ENCODE results near the gene GDI2. TPM values are rescaled to one million over a fixed set of nuclear protein-coding genes. Genes with fewer than 3 reads are reported as not detected.
"Not testable (repeated sequence)": the region's sequence is repeated elsewhere in the genome, so short reads cannot be mapped to it uniquely, and the experiment has no call there.

GDI2 gene
- total RNA-seq, 4 donors from 2014 or later = 186 to 294 (median 225) TPM

DNA sequence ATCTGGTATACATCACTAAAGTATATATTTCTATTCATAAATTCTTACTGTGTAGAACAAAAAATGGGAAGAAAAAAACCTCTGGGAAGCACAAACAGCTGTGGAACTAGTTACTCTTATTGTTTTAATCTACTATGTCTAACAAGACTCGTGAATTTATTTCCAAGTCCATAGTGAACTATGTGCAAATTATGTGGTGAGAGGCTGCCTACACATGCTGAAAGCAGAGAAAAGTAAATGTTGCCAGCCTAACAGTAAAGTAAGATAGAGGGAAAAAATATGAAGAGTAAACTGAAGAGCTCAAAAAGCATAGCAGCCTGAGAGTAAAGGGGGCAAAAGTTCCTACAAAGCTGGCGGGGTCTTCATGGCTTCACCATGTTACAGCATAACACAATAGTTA is 3.0 kb downstream of the GDI2 start:
- WGBS, 2 donors (ENCODE audit: low coverage in 1 of 2) = 32 to 51% methylated on average over 2 of the region's 2 CpGs
- no peak for ATAC-seq
- H3K27me3 ChIP-seq = no peaks in the 10 kb centered on the region
- no peak overlapping the region for H3K4me3 ChIP-seq
- no peaks in the 10 kb centered on the region for H3K9me3 ChIP-seq
- H3K27ac ChIP-seq = no peak overlapping the region
- no peak for TF ChIP-seq POLR2AphosphoS5 (IDR thresholded peaks at IDR 0.05)
- no peak for TF ChIP-seq CTCF (IDR thresholded peaks at IDR 0.05)
- TF ChIP-seq POLR2A (IDR thresholded peaks at IDR 0.05) = no peak
- no peak for TF ChIP-seq EP300 (IDR thresholded peaks at IDR 0.05)
- H3K4me1 ChIP-seq = peaks cover 11 to 79% (median 22%) of the 10 kb centered on the region in 3 donors
- peaks cover 0 to 5% of the 10 kb centered on the region in 2 donors for H3K36me3 ChIP-seq

DNA sequence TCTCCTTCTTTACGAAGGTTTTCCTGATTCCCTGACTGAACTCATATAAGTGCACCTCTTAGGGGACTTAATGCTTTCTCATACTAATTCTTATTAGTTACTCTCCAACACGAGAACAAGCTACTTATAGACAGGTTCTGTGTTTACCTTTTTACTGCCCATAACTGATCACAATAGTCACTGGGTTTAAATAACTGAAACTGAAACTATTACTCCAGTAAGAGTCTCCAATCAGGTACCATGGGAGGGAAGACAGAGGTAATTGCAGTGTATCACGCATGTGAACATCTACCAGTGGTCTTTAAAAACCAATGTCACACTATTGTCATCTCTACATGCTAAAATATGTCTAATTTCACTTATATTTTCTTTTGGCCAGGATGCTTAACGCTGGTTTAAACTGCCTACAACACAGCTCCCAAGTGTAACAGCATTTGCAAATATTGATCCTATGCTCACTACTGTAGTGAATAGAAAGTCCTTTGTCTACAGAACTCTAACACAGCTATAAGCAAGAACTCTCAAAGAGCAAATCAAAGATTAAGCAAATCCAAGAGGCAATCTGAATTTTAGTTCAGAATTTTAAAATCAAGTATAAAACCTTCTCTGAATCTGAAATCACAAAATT is 3.6 kb downstream of the GDI2 start:
- H3K4me1 ChIP-seq = peaks cover 11 to 82% (median 22%) of the 10 kb centered on the region in 3 donors
- H3K27ac ChIP-seq = no peak overlapping the region
- WGBS, 2 donors (ENCODE audit: low coverage in 1 of 2) = 44 to 58% methylated on average over 3 to 4 of the region's 4 CpGs
- peaks cover 0 to 5% of the 10 kb centered on the region in 2 donors for H3K36me3 ChIP-seq
- no peaks in the 10 kb centered on the region for H3K27me3 ChIP-seq
- TF ChIP-seq EP300 (IDR thresholded peaks at IDR 0.05) (no peak), POLR2A (IDR thresholded peaks at IDR 0.05) (no peak), POLR2AphosphoS5 (IDR thresholded peaks at IDR 0.05) (no peak), CTCF (IDR thresholded peaks at IDR 0.05) (no peak)
- no peaks in the 10 kb centered on the region for H3K9me3 ChIP-seq
- H3K4me3 ChIP-seq = no peak overlapping the region
- no peak for ATAC-seq

- 40 to 79% methylated on average over 2 to 6 of the region's 7 CpGs for WGBS, 2 donors (ENCODE audit: low coverage in 1 of 2)
- H3K36me3 ChIP-seq, H3K27me3 ChIP-seq, H3K27ac ChIP-seq, H3K4me3 ChIP-seq, ATAC-seq, H3K9me3 ChIP-seq: not testable (repeated sequence)
- H3K4me1 ChIP-seq = peaks cover 11 to 77% (median 19%) of the 10 kb centered on the region in 3 donors
These were observed 4.3 kb downstream of the GDI2 start for GRCh38 chr10:5808783-5809392.

- Histone ChIP-seq H3K9me3 (no peaks in the 10 kb centered on the region), H3K36me3 (peaks cover 0 to 5% of the 10 kb centered on the region in 2 donors), H3K27me3 (no peaks in the 10 kb centered on the region), H3K4me1 (peaks cover 11 to 79% (median 19%) of the 10 kb centered on the region in 3 donors), H3K27ac (no peak overlapping the region), H3K4me3 (no peak overlapping the region)
- whole genome bisulfite sequencing, 2 donors (ENCODE audit: low coverage in 1 of 2) = 44 to 50% methylated on average over 1 to 2 of the region's 2 CpGs
- ATAC-seq = no peak
- no peak for TF ChIP-seq EP300 (IDR thresholded peaks at IDR 0.05)
- no peak for TF ChIP-seq CTCF (IDR thresholded peaks at IDR 0.05)
- no peak for TF ChIP-seq POLR2AphosphoS5 (IDR thresholded peaks at IDR 0.05)
- TF ChIP-seq POLR2A (IDR thresholded peaks at IDR 0.05) = no peak
These were observed 6.5 kb downstream of the GDI2 start for GRCh38 chr10:5806745-5807144.

DNA sequence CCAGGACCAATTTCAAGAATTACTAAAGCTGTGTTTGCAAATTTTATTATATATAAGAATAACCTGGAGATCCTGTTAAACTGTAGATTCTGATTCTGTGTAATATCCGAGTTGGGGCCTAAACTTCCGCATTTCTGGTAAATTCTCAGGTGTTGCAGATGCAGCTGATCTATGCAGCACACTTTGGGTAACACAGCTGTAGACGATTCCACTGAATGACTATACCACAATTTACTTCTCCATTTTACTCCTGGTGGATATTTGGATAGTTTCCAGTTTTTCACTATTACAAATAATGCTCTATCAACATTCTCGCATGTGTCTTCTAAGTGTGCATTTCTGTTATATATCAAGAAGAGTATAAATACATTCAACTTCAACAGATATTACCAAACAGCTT is 7.5 kb downstream of the GDI2 start:
- Histone ChIP-seq H3K4me3 (no peak overlapping the region), H3K9me3 (no peaks in the 10 kb centered on the region), H3K36me3 (peaks cover 0 to 5% of the 10 kb centered on the region in 2 donors), H3K27me3 (no peaks in the 10 kb centered on the region), H3K27ac (no peak overlapping the region), H3K4me1 (peaks cover 11 to 77% (median 14%) of the 10 kb centered on the region in 3 donors)
- ATAC-seq = no peak
- WGBS, 2 donors (ENCODE audit: low coverage in 1 of 2) = 81 to 86% methylated on average over 4 of the region's 4 CpGs
- no peak for TF ChIP-seq CTCF (IDR thresholded peaks at IDR 0.05)
- no peak for TF ChIP-seq POLR2A (IDR thresholded peaks at IDR 0.05)
- no peak for TF ChIP-seq EP300 (IDR thresholded peaks at IDR 0.05)
- no peak for TF ChIP-seq POLR2AphosphoS5 (IDR thresholded peaks at IDR 0.05)
